Muscle of arm (tissue), 12 donors: ENCODE results near the gene RABGGTA. TPM values are rescaled to one million over a fixed set of nuclear protein-coding genes. Genes with fewer than 3 reads are reported as not detected.
A peak's percentile ranks its signal among the peaks of the same experiment; 100 is the strongest.

ENCODE experiments used
- DNase-seq: peaks from one replicate; pipeline ENCODE4 v3.0.0-alpha.2; 2013
- polyA plus RNA-seq, 12 donors: library from polyadenylated mRNA; unstranded; fragments of 120-200 nt; gene quantifications; one replicate each; pipeline ENCODE4 v1.2.1, GENCODE V29; 2013; ENCODE audit not compliant: insufficient read length in 12 of 12

The RABGGTA gene
- polyA plus RNA-seq, 12 donors, result 9.9 to 25.5 (median 13.5) TPM; not detected in 2

GRCh38 chr14:24307575-24308341 is 36.4 kb upstream of the RABGGTA start, which contains the start of gene CIDEB:
TSS of gene CIDEB (minus strand) at chr14:24307977. CDS start at chr14:24307858, 119 bp downstream.
- DNase-seq, result no peak

DNA sequence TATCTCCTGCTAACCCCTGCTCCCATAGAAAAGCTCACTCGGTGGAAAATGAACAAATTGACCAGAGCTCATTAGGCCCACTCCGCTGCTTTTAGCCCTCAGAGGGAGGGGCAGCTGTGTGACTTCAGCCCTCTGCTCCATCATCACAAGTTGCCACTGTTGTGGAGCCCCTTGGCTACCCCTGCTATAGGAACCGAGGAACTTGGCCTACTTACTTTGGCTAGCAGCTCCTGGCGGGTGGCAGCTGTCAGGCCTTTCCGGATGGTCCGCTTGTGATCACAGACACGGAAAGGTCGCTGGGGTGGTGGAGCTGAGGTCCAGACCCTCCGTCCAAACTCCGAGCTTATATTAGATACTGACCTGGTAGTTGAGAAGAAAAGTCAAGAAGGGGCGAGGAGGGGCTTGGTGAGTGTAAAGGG is 35.8 kb upstream of the RABGGTA start:
- no peak for DNase-seq

- no peak for DNase-seq
Measured at GRCh38 chr14:24304019-24304387, 32.6 kb upstream of the RABGGTA start.

GRCh38 chr14:24300326-24300980 is 29.1 kb upstream of the RABGGTA start:
- DNase-seq, result no peak

DNA sequence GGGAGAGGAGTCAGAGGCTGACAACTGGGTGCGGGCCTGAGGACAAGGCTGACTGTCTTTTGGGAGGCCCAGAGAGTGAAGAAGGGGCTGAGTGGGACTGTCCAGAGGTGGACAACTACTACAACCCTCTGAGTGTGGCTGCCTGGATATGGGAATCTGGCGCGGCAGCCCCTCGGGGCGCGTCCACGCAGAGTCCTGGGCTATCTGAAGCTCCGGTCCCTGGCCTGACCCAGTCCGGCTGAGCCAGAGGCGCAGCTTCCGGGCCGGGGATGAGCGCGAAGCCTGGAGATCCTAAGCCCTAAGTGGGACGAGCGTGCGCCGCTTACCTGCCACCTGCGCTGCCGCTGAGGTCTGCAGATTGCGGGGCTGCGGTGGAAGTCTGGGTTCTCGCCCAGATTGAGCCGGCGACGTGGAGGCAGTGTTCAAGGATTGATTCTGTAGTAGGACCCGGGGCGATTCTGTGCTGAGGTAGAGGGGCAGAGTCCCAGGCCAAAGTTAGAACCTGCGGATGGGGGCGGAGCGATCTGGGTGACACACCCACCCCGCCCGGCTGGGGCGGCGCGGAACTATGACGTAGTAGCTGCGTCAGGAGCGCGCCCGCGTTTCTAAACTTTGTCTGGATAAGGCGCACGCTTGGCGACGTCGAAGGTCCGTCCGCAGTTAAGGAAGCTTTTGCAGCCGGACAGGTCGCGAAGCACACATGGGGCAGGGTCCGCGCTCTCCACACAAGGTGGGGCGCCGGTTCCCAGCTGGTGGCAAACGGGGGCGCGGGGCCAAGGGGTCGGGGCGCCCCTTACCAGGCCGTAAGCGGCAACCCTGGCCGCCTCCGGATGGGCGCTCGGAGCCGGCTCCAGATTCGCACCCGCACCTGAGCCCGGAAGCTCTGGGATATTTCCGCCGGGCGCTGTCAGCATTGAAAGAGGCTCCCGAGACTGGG is 28.1 kb upstream of the RABGGTA start, which contains the start of the genes DHRS1 and NOP9:
DHRS1 (minus strand) TSS at position 526 of the 937 bp plus-strand sequence. CDS start 674 bp downstream, outside the sequence.
NOP9 (plus strand) TSS at position 596 of the 937 bp plus-strand sequence; CDS start at position 701, 105 bp downstream.
- peak; percentile 93 for DNase-seq

DNA sequence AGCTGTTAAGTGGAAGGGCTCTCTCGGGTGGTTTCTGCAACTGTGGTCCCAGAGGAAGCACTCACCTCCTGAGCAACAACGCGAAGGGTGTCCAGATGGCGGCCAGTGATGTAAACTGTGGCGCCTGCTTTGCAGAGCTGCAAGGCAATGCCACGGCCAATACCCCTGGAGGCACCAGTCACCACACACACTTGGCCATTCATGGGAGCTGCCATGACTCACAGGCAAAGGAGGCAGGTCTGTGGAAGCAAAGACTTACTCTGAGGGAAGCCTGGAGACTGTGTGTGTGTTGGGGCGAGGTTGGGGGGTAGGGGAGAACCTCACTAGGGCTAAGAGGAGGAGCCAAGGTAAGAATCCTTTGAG is 27.5 kb upstream of the RABGGTA start:
- no peak for DNase-seq

DNA sequence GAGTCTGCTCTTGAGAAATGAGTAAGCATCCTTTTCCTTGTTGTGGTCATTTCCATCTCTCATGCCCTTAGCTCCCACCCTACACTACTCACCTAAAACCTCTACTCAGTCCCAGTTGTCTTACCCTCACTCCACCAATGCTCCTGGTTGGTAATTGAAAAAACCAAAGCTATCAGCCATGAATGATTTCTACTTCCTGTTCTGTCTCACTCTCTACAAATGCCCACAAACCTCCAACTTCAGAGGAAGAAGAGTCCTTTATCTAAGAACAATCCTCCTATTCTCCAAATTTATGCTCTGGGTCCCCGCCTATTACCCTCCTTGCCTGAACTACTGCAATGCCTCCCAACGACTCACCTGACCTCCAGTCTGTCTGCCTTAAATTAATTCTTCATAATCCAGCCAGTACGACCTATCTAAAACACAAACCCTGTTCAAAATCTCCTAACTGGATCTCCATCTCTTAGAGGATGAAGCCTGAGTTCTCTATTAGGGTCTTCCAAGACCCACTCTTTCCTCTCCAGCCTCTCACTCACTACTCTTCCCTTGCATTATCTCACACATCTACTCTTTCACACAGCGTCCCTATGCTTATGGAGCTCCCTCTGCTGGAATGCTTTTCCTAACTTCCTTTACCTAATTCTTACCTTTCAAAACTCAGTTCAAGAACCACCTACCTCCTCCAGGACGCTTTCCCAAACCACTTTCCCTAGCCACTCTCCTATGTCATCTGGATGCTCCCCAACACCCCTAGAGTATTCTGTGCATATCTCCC is 26.0 kb upstream of the RABGGTA start:
- DNase-seq, result no peak

DNA sequence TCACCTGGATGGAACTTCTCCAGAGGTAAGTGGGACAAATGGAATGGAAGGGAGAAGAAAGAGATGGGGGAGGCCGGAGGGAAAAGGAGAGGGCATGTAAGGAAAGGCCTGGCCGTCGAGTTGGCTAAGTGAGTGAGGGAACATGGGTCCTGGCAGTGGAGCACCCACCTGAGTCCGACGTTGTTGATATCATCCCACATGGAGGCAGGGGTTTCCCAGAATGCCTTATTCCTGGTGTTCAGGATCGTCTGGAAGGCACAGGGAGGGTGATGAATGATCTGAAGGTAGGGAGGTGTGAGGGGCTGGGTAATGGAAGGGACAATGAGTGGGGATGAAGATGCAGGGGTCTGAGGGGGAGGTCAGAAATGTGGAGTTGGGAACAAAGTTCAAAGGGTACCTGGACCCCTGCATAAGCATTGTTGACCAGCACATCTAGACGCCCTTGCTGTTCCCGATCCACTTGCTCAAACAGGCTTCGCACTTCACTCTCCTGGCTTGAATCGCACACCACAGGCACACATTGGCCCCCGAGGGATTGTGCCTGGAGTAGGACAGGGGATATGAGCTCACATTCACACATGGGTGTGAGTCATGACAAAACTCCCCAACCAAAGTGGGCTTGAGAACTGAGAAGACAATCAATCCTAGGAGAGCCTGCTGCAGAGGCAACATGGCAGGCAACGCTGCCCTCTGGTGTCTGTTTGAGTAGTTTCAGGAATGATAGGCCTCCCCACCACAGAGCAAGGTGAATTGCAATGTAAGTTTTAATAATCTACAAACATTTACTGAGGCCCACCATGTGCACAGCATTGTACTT is 25.2 kb upstream of the RABGGTA start:
- peak; percentile 64 for DNase-seq

- DNase-seq, result no peak
Measured at GRCh38 chr14:24293525-24293924, 22.1 kb upstream of the RABGGTA start.

- DNase-seq, result no peak
Measured at GRCh38 chr14:24292118-24292807, 20.9 kb upstream of the RABGGTA start.

- DNase-seq, result no peak
Measured at GRCh38 chr14:24291446-24292117, 20.2 kb upstream of the RABGGTA start.

DNA sequence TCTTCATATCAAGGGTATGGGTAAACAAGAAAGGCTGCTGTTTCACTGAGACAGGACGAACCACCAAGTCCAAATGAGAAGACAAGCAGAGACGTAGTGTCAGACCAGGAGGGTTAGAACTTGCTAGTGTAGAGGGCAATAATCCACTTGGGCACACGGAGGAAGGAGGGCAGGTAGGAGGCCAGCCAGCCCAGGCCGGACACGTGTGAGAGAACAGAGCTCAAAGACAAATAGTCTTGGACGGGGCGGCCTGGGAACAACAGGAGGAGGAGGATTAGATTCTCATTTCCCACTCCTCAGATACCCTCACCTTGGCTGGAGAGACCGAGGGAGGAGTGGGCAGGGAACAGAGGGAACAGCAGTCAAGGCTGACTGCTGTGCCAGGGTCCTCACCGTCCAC is 19.3 kb upstream of the RABGGTA start:
- no peak for DNase-seq

DNA sequence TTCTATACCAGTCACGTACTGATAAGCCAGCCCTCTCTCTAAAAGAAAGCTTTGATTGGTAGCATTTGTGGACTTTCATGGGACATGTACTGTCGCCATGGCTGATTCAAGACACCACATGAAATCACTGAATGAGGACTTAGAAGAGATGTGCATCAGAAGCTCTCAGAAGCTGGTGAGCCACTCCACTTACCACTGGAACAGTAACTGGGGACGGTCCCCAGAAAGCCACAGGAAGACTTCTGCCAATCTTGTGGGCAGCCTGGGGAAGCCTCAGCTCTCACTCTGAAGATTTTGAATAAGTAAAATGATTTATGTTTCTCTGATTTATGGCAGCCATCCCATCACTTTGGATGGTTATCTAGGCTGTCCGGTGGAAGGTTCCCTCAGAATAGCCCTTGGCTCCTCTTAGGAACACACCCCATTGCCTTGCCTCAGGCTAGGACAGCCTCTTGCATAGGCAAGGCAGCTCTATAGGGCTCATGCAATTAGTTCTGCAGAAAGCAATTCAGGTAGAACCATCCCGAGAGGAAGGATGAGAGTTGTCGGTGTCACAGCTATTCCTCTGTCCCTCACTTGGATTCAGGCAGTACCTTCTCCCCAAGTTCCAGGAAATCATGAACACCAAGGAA is 18.4 kb upstream of the RABGGTA start:
- DNase-seq, result no peak

DNA sequence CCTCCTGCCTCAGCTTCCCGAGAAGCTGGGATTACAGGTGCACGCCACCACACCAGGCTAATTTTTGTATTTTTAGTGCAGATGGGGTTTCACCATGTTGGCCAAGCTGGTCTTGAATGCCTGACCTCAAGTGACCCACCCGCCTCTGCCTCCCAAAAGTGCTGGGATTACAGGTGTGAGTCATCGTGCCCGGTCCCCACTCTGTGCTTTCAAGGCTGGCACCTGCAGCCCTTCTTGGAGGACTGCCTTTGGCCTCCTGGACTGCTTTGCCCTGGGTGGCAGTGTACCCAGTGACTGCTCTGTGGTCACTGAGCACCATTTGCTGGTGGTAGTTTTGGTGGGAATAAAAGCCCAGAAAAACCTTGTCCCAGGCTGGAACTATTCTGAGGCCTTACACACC is 15.6 kb upstream of the RABGGTA start:
- DNase-seq, result no peak

DNA sequence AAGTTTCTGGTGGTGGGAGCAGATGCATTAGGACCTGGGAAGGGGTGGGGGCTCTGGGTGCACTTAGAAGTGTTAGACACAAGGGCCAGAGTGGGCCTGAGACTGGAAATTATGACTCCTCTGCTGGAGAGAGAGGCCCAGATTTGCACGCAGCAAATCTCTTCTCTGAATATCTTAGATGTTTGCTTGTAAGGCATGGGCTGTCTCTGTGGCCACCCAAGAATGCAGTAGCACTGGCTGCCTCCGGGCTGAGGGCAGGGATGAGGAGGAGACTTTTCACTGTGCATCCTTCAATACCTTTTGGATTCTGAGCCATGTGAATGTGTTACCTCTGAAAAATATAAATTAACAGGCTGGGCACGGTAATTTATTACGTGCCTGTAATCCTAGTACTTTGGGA is 14.0 kb upstream of the RABGGTA start:
- no peak for DNase-seq

DNA sequence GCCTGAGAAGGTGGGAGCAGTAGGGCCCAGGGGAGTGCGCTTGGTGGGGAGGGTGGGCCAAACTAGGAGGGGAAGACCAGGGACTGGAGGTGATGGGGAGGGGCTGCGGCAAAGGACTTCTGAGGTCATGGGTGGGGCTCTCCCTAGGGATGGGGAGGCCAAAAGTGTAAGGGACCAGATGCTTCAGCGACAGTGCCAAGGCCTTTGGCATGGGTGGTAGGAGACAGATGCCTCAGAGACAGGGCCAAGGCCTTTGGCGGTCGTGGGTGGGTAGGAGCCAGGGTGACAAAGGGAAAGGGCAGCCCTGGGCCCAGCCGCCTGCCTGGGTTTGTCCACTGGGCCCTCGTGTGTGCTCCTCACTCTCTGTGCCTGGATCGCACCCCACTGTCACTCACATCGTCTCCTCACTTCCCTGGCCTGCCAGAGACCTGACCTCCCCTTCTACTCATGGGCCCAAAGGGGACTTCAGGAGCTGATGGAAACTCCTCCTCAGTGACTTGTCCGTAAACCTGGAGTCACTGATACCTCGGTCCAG is 13.2 kb upstream of the RABGGTA start:
- DNase-seq, result no peak

GRCh38 chr14:24283796-24284460 is 12.5 kb upstream of the RABGGTA start:
- DNase-seq, result no peak

DNA sequence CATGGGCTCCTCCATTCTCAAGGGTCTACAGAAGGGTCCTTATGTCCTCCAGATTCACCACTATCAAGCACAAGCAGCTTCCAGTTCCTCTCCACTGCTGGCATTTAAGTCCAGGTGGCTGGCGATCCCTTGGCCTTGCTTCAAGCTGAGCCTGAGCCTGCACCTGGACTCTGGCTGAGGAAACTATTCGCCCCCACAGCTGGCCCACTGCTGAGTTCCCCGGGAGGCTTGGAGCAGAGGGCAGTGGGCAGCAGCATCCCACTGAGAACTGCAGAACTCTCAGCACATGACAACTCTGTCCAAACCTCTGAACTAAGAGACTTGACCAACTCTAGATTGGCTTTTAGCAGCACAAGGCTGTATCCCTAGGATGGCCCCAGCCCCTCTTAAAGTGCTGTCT is 11.3 kb upstream of the RABGGTA start:
- no peak for DNase-seq
